ENCODE results near the gene NOL11. TPM values are rescaled to one million over a fixed set of nuclear protein-coding genes. Genes with fewer than 3 reads are reported as not detected.

Gene NOL11
- polyA plus RNA-seq, 1 of the 3 experiments (the other 2 are of a cell fraction) = 27.0 TPM

GRCh38 chr17:67680445-67681224 lies 37.1 kb upstream of the NOL11 start:
- Histone ChIP-seq H3K4me2 (no peak overlapping the region), H3K27me3 (ENCODE audit: insufficient read depth) (no peaks in the 10 kb centered on the region), H3K9me2 (no peaks in the 10 kb centered on the region), H3K9ac (no peak overlapping the region), H4K20me1 (ENCODE audit: insufficient read depth) (no peaks in the 10 kb centered on the region), H3K4me3 (ENCODE audit: low read depth in 2 of 2, low read length in 1 of 2) (no peak overlapping the region), H2AFZ (ENCODE audit: low read depth) (no peak overlapping the region), H3F3A (replicated peaks; ENCODE audit: insufficient read depth) (no peaks in the 10 kb centered on the region), H3K9me3 (no peaks in the 10 kb centered on the region), H3K4me1 (ENCODE audit: control insufficient read depth in 1 of 2, insufficient read depth in 2 of 2, low read depth in 1 of 2, low read length in 1 of 2) (no peaks in the 10 kb centered on the region; a peak in 1 of 4 replicates), H3K27ac (ENCODE audit: low read depth in 2 of 2, low read length in 1 of 2) (no peak overlapping the region), H3K36me3 (replicated peaks in 1 of 2; ENCODE audit: control insufficient read depth in 1 of 2, insufficient read depth in 2 of 2, low read length in 1 of 2) (peaks cover 0 to 10% of the 10 kb centered on the region in 2 experiments), H3K79me2 (ENCODE audit: insufficient read depth) (no peaks in the 10 kb centered on the region)
- 90% methylated on average over 8 of the region's 8 CpGs for WGBS (ENCODE audit: low lambda C conversion rate)
- ChIA-PET POLR2A (no interaction called here), CTCF (interaction anchor here (0.6 to 16.1 kb wide), 4 partner anchors 9 to 304 kb away, joined by 3 to 241 read pairs (median 4); partner anchors contain the start of gene PITPNC1)
- TF ChIP-seq ELF1 (IDR thresholded peaks at IDR 0.05) (no peak), GABPA (IDR thresholded peaks at IDR 0.05; ENCODE audit: low read depth) (no peak), RFX5 (IDR thresholded peaks at IDR 0.05; ENCODE audit: low read length) (no peak), YY1 (IDR thresholded peaks at IDR 0.05; ENCODE audit: low read depth) (no peak), EP300 (IDR thresholded peaks at IDR 0.05; ENCODE audit: borderline replicate concordance in 1 of 2, low read depth in 1 of 2, low read length in 1 of 2) (no peak), REST (IDR thresholded peaks at IDR 0.05; ENCODE audit: low read depth, low read length) (no peak), RCOR1 (IDR thresholded peaks at IDR 0.05; ENCODE audit: low read length) (no peak), NFIC (IDR thresholded peaks at IDR 0.05; ENCODE audit: borderline replicate concordance) (no peak), TAF1 (IDR thresholded peaks at IDR 0.05; ENCODE audit: borderline replicate concordance, low read depth, low read length) (no peak), CHD2 (IDR thresholded peaks at IDR 0.05; ENCODE audit: low read length, partially characterized antibody) (no peak), FOSL2 (IDR thresholded peaks at IDR 0.05; ENCODE audit: borderline replicate concordance, low read depth) (no peak), MXI1 (IDR thresholded peaks at IDR 0.05; ENCODE audit: low read depth, low read length) (no peak)
- TF ChIP-seq, protein P1, sequence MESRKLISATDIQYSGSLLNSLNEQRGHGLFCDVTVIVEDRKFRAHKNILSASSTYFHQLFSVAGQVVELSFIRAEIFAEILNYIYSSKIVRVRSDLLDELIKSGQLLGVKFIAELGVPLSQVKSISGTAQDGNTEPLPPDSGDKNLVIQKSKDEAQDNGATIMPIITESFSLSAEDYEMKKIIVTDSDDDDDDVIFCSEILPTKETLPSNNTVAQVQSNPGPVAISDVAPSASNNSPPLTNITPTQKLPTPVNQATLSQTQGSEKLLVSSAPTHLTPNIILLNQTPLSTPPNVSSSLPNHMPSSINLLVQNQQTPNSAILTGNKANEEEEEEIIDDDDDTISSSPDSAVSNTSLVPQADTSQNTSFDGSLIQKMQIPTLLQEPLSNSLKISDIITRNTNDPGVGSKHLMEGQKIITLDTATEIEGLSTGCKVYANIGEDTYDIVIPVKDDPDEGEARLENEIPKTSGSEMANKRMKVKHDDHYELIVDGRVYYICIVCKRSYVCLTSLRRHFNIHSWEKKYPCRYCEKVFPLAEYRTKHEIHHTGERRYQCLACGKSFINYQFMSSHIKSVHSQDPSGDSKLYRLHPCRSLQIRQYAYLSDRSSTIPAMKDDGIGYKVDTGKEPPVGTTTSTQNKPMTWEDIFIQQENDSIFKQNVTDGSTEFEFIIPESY (IDR thresholded peaks at IDR 0.05; ENCODE audit: borderline replicate concordance, low read depth) = no peak
- TF ChIP-seq, protein P2, sequence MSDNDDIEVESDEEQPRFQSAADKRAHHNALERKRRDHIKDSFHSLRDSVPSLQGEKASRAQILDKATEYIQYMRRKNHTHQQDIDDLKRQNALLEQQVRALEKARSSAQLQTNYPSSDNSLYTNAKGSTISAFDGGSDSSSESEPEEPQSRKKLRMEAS (IDR thresholded peaks at IDR 0.05; ENCODE audit: low read depth) = no peak
- no peak for DNase-seq

Data from SK-N-SH (cell line).